ENCODE measurements around the gene GGTA1. TPM values are rescaled to one million over a fixed set of nuclear protein-coding genes. Genes with fewer than 3 reads are reported as not detected.

The GGTA1 gene
- total and polyA plus RNA-seq, 9 of the 15 experiments (the other 6 are each of a cell fraction or from before 2014, with no cell fraction given): 0.04 to 0.15 TPM; not detected in 7

- TF ChIP-seq ATF7 (IDR thresholded peaks at IDR 0.05) (peak; percentile 48), ARID1B (IDR thresholded peaks at IDR 0.05) (no peak), SNAPC5 (CRISPR knock-in tag; IDR thresholded peaks at IDR 0.05) (no peak), ZMIZ1 (IDR thresholded peaks at IDR 0.05; ENCODE audit: low read depth in 2 of 2, low read length in 2 of 2) (no peak), RUNX1 (IDR thresholded peaks at IDR 0.05; ENCODE audit: low read depth) (no peak), PRMT5 (CRISPR knock-in tag; IDR thresholded peaks at IDR 0.05) (no peak), ZSCAN29 (IDR thresholded peaks at IDR 0.05) (no peak), RBM15 (IDR thresholded peaks at IDR 0.05; ENCODE audit: insufficient read depth, low read length) (no peak), NR2C1 (IDR thresholded peaks at IDR 0.05) (no peak), NR2C1 (tag; IDR thresholded peaks at IDR 0.05) (no peak), MTA2 (IDR thresholded peaks at IDR 0.05; ENCODE audit: low read depth) (no peak), ZNF318 (IDR thresholded peaks at IDR 0.05; ENCODE audit: borderline replicate concordance in 1 of 2, low read depth in 1 of 2) (no peak), ZHX1 (conservative IDR thresholded peaks at IDR 0.05; ENCODE audit: low read length) (no peak), KAT8 (IDR thresholded peaks at IDR 0.05; ENCODE audit: low read depth) (no peak)
Measured at GRCh38 chr9:121545875-121546423, 46.3 kb upstream of the GGTA1 start (continued).
